IMR-90 (cell line): ENCODE results near the gene GCLC.

Experiments used
- BHLHE40 ChIP-seq: fragments of 150-350 bp; IDR thresholded peaks from 2 replicates; pipeline ENCODE4 v1.6.1; 2016; ENCODE audit warnings: mild to moderate bottlenecking, low read depth, low read length
- CEBPB ChIP-seq: IDR thresholded peaks from 2 replicates; pipeline ENCODE4 v1.6.1; 2012; ENCODE audit warnings: low read depth, low read length, improper control_type of control experiment
- CHD1 ChIP-seq: IDR thresholded peaks from 2 replicates; pipeline ENCODE4 v1.6.1; 2012; ENCODE audit warnings: low read depth, low read length, improper control_type of control experiment
- ELK1 ChIP-seq: fragments of 150-350 bp; IDR thresholded peaks from 2 replicates; pipeline ENCODE4 v1.6.1; 2016; ENCODE audit warnings: low read depth, mild to moderate bottlenecking, low read length, moderate library complexity, borderline replicate concordance
- MAFK ChIP-seq: IDR thresholded peaks from 2 replicates; pipeline ENCODE4 v1.6.1; 2012; ENCODE audit warnings: low read depth, low read length, improper control_type of control experiment
- MAZ ChIP-seq: IDR thresholded peaks from 2 replicates; pipeline ENCODE4 v1.6.1; 2012; ENCODE audit warnings: low read depth, mild to moderate bottlenecking, low read length, improper control_type of control experiment, moderate library complexity, borderline replicate concordance
- NFE2L2 ChIP-seq: fragments of 150-350 bp; IDR thresholded peaks from 2 replicates; pipeline ENCODE4 v1.6.1; 2016; ENCODE audit warnings: low read depth, mild to moderate bottlenecking, low read length
- POLR2A ChIP-seq: IDR thresholded peaks from 2 replicates; pipeline ENCODE4 v1.6.1; 2012; ENCODE audit warnings: mild to moderate bottlenecking, low read depth, low read length
- RAD21 ChIP-seq: IDR thresholded peaks from 2 replicates; pipeline ENCODE4 v1.6.1; 2012; ENCODE audit warnings: low read length, improper control_type of control experiment
- RCOR1 ChIP-seq: IDR thresholded peaks from 2 replicates; pipeline ENCODE4 v1.6.1; 2012; ENCODE audit warnings: mild to moderate bottlenecking, low read length, improper control_type of control experiment; ENCODE audit not compliant: insufficient replicate concordance
- RFX5 ChIP-seq: IDR thresholded peaks from 2 replicates; pipeline ENCODE4 v1.8.0; 2012; ENCODE audit warnings: low read depth, mild to moderate bottlenecking, low read length, moderate library complexity
- SMC3 ChIP-seq: fragments of 150-350 bp; IDR thresholded peaks from 2 replicates; pipeline ENCODE4 v1.6.1; 2016; ENCODE audit warnings: low read depth, mild to moderate bottlenecking, antibody characterized with exemption, low read length, moderate library complexity
- TF ChIP-seq, protein P1 (sequence below): conservative IDR thresholded peaks from 2 replicates; pipeline ENCODE4 v1.5.1; 2012; ENCODE audit warnings: mild to moderate bottlenecking, low read depth, low read length, improper control_type of control experiment

DNA sequence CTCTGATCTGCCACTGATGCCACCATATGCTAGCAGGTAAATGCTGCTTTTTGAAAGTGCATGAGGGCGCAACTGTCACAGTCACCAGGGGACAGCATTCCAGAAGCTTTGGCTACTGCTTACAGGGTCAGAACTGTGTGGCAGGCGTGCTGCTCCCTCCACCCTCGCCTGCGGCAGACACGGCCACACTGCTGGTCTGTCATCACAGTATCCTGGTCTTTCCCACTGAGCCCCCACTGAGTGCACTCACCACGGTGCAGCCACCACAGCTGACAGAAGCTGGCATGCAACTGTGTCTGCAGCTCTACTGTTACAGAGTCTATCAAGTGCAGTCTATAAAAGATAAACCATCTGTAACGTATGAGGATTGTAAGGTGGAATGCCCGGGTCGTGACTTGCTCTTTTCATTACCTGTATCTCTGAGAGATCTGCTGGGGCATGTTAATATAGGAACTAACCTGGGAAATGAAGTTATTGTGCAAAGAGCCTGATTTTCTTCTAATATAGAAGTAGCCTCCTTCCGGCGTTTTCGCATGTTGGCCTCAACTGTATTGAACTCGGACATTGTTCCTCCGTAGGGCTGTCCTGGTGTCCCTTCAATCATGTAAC lies 24.5 kb downstream of the GCLC start:
- no peak for TF ChIP-seq BHLHE40
- TF ChIP-seq, protein P1, sequence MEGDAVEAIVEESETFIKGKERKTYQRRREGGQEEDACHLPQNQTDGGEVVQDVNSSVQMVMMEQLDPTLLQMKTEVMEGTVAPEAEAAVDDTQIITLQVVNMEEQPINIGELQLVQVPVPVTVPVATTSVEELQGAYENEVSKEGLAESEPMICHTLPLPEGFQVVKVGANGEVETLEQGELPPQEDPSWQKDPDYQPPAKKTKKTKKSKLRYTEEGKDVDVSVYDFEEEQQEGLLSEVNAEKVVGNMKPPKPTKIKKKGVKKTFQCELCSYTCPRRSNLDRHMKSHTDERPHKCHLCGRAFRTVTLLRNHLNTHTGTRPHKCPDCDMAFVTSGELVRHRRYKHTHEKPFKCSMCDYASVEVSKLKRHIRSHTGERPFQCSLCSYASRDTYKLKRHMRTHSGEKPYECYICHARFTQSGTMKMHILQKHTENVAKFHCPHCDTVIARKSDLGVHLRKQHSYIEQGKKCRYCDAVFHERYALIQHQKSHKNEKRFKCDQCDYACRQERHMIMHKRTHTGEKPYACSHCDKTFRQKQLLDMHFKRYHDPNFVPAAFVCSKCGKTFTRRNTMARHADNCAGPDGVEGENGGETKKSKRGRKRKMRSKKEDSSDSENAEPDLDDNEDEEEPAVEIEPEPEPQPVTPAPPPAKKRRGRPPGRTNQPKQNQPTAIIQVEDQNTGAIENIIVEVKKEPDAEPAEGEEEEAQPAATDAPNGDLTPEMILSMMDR, result no peak
- no peak for TF ChIP-seq MAFK
- no peak for TF ChIP-seq ELK1
- no peak for TF ChIP-seq RAD21
- no peak for TF ChIP-seq MAZ
- no peak for TF ChIP-seq RCOR1
- no peak for TF ChIP-seq CEBPB
- TF ChIP-seq POLR2A, result no peak
- no peak for TF ChIP-seq SMC3
- TF ChIP-seq CHD1, result no peak
- no peak for TF ChIP-seq RFX5
- TF ChIP-seq NFE2L2, result no peak
